Spleen (tissue), 11 donors: ENCODE data around the gene PHOX2B. TPM values are rescaled to one million over a fixed set of nuclear protein-coding genes. Genes with fewer than 3 reads are reported as not detected.

Source experiments
- DNase-seq: peaks from one replicate; pipeline ENCODE4 v3.0.0-alpha.2; 2020
- H3K27ac ChIP-seq, 8 donors: fragments of 200-600 bp; sonication (generic) in 7 of 8; 1 replicate in 4 of 8; 2 replicates in 4 of 8; pipeline versions ENCODE4 v1.5.0 to v1.8.0; 2016 to 2021; ENCODE audit warnings: inconsistent platforms in 4 of 8, mild to moderate bottlenecking in 4 of 8, moderate library complexity in 1 of 8
- H3K27me3 ChIP-seq, 7 donors: fragments of 200-600 bp; sonication (generic) in 6 of 7; replicated peaks in 1 of 7; 1 replicate in 4 of 7; 2 replicates in 3 of 7; pipeline versions ENCODE4 v1.5.0 to v1.8.0; 2016 to 2021; ENCODE audit warnings: inconsistent platforms in 3 of 7, mild to moderate bottlenecking in 1 of 7
- H3K36me3 ChIP-seq, 6 donors: fragments of 200-600 bp; sonication (generic) in 5 of 6; 1 replicate in 4 of 6; 2 replicates in 2 of 6; pipeline versions ENCODE4 v1.5.0 to v1.8.0; 2016 to 2021; ENCODE audit warnings: inconsistent platforms in 2 of 6
- H3K4me1 ChIP-seq, 6 donors: fragments of 200-600 bp; sonication (generic) in 5 of 6; 1 replicate in 3 of 6; 2 replicates in 3 of 6; pipeline versions ENCODE4 v1.5.0 to v1.8.0; 2016 to 2021; ENCODE audit warnings: inconsistent platforms in 3 of 6
- H3K4me3 ChIP-seq, 8 donors: fragments of 200-600 bp; sonication (generic) in 7 of 8; 1 replicate in 4 of 8; 2 replicates in 4 of 8; pipeline versions ENCODE4 v1.5.0 to v1.8.0; 2016 to 2021; ENCODE audit warnings: inconsistent platforms in 4 of 8, mild to moderate bottlenecking in 4 of 8, moderate library complexity in 2 of 8
- H3K9me3 ChIP-seq, 8 donors: fragments of 200-600 bp; sonication (generic) in 7 of 8; 1 replicate in 4 of 8; 2 replicates in 4 of 8; pipeline versions ENCODE4 v1.5.0 to v1.8.0; 2016 to 2021; ENCODE audit warnings: inconsistent platforms in 4 of 8
- CTCF ChIP-seq, 11 experiments: fragments of 200-600 bp in 7 of 11; fragments of 450-650 bp in 4 of 11; sonication (generic) in 4 of 11; IDR thresholded peaks in 8 of 11; conservative IDR thresholded peaks in 3 of 11; 1 replicate in 7 of 11; 2 replicates in 4 of 11; pipeline versions ENCODE4 v1.4.0 to v1.8.0; 2016 to 2021; ENCODE audit warnings: antibody characterized with exemption in 11 of 11, inconsistent platforms in 4 of 11, mild to moderate bottlenecking in 1 of 11
- POLR2A ChIP-seq, 3 donors: fragments of 450-650 bp; IDR thresholded peaks; one replicate each; pipeline ENCODE4 v1.5.1; 2017; ENCODE audit warnings: antibody characterized with exemption in 3 of 3, mild to moderate bottlenecking in 1 of 3
- POLR2AphosphoS5 ChIP-seq, 3 donors: sonication (generic); formaldehyde crosslinking; IDR thresholded peaks; one replicate each; pipeline ENCODE4 v1.5.1; 2017; ENCODE audit warnings: antibody characterized with exemption in 3 of 3
- WGBS, 5 donors: extraction: QIAGEN DNeasy Blood & Tissue Kit in 3 of 5; methylation state at CpG; one replicate each; pipeline versions ENCODE4 v1.1.5 to v1.1.7; 2013 to 2018; 5-methylcytosine and 5-hydroxymethylcytosine counted together
- intact Hi-C: fragments of 100-400 bp; cut with DNase I; formaldehyde crosslinking; loops from one replicate; pipeline ENCODE4 v1.15.0; 2023; ENCODE audit warnings: low total_unique reads
- polyA plus RNA-seq, 3 donors: library from polyadenylated mRNA; stranded (reverse); fragments of 200-250 nt; gene quantifications; one replicate each; pipeline ENCODE4 v1.2.1, GENCODE V29; 2013
- total RNA-seq, 7 donors: library from RNA; depleted of rRNA in 3 of 7; stranded (reverse); fragments of >200 nt in 3 of 7; fragmentation: NEBNext Ultra II Directional in 4 of 7; extraction: Animal tissue kit (Norgen Biotek cat#: 25700) in 4 of 7; gene quantifications; one replicate each; pipeline versions ENCODE4 v1.1.0 to v1.2.1, GENCODE V29; 2016 to 2021
- donor health status: healthy with polysubstance abuse.
- donor health status: DM: no; HTN: no; CAD: no; lungs with moderate emphysema.
- donor health status: DM: no; HTN: no; CAD: no.
- donor health status: Bipolar disorder and iron deficiency.
- donor health status: healthy.
- donor health status: DM: no; HTN: no; CAD: no.
- donor health status: DM: yes; HTN: yes; CAD: no.

Gene PHOX2B
- total and polyA plus RNA-seq, 10 donors: 0.03 TPM; not detected in 9

GRCh38 chr4:41795796-41796385, 47.4 kb upstream of the PHOX2B start:
- Histone ChIP-seq H3K27me3 (peaks cover 0 to 28% (median 0%) of the 10 kb centered on the region in 7 donors), H3K4me3 (no peak overlapping the region), H3K4me1 (no peaks in the 10 kb centered on the region), H3K36me3 (no peaks in the 10 kb centered on the region), H3K9me3 (no peaks in the 10 kb centered on the region), H3K27ac (no peak overlapping the region)
- TF ChIP-seq CTCF (IDR thresholded peaks at IDR 0.05 in 8 of 11, conservative IDR thresholded peaks at IDR 0.05 in 3 of 11): no peak
- TF ChIP-seq POLR2A (IDR thresholded peaks at IDR 0.05): no peak
- TF ChIP-seq POLR2AphosphoS5 (IDR thresholded peaks at IDR 0.05): no peak
- intact Hi-C loops: no loop called here
- WGBS, 5 donors: 47 to 68% (median 50%) methylated on average over 2 of the region's 2 CpGs
- no peak for DNase-seq

- no peaks in the 10 kb centered on the region for H3K4me1 ChIP-seq
- no peaks in the 10 kb centered on the region for H3K9me3 ChIP-seq
- H3K36me3 ChIP-seq: no peaks in the 10 kb centered on the region
- no peak overlapping the region for H3K4me3 ChIP-seq
- no peak for DNase-seq
- no peak overlapping the region for H3K27ac ChIP-seq
- peaks cover 0 to 25% (median 0%) of the 10 kb centered on the region in 7 donors for H3K27me3 ChIP-seq
- WGBS, 5 donors: 33 to 54% (median 49%) methylated on average over 3 of the region's 3 CpGs
- TF ChIP-seq POLR2A (IDR thresholded peaks at IDR 0.05) (no peak), POLR2AphosphoS5 (IDR thresholded peaks at IDR 0.05) (no peak), CTCF (IDR thresholded peaks at IDR 0.05 in 8 of 11, conservative IDR thresholded peaks at IDR 0.05 in 3 of 11) (no peak)
- intact Hi-C loops: no loop called here
Observed at GRCh38 chr4:41792166-41792565, 43.6 kb upstream of the PHOX2B start.

- Histone ChIP-seq H3K36me3 (no peaks in the 10 kb centered on the region), H3K27me3 (peaks cover 0 to 19% (median 0%) of the 10 kb centered on the region in 7 donors), H3K9me3 (no peaks in the 10 kb centered on the region), H3K4me1 (no peaks in the 10 kb centered on the region), H3K27ac (no peak overlapping the region), H3K4me3 (no peak overlapping the region)
- WGBS, 5 donors: 70 to 83% (median 72%) methylated on average over 2 of the region's 2 CpGs
- intact Hi-C loops: no loop called here
- DNase-seq: no peak
- no peak for TF ChIP-seq CTCF (IDR thresholded peaks at IDR 0.05 in 8 of 11, conservative IDR thresholded peaks at IDR 0.05 in 3 of 11)
- TF ChIP-seq POLR2AphosphoS5 (IDR thresholded peaks at IDR 0.05): no peak
- TF ChIP-seq POLR2A (IDR thresholded peaks at IDR 0.05): no peak
Observed at GRCh38 chr4:41791557-41791956, 43.0 kb upstream of the PHOX2B start.

DNA sequence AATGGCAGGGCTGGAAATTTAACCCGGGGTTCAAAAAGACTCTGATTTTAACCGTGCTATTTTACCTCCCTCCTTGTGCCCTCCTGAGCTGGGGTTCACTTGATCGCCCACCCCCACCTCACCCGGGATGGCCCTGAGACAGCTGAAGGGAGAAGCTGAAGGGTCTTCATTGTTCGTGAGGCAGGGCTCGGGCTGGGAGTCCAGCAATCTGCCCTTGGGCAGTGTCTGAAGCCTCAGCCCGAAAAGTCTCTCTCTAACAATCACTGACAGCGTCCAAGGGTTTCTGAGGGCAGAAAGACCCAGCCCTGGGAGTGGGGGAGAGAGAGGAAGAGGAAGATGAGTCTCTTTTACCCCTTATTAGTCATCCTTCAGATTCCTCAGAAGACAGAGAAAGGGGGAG, 39.4 kb upstream of the PHOX2B start:
- no peak for TF ChIP-seq CTCF (IDR thresholded peaks at IDR 0.05 in 8 of 11, conservative IDR thresholded peaks at IDR 0.05 in 3 of 11)
- no peak for TF ChIP-seq POLR2AphosphoS5 (IDR thresholded peaks at IDR 0.05)
- no peak for TF ChIP-seq POLR2A (IDR thresholded peaks at IDR 0.05)

More for the DNA sequence above, 39.4 kb upstream of the PHOX2B start:
- Histone ChIP-seq H3K4me3 (no peak overlapping the region), H3K36me3 (no peaks in the 10 kb centered on the region), H3K4me1 (no peaks in the 10 kb centered on the region), H3K9me3 (no peaks in the 10 kb centered on the region), H3K27me3 (peaks cover 0 to 15% (median 0%) of the 10 kb centered on the region in 7 donors), H3K27ac (no peak overlapping the region)
- DNase-seq: no peak
- 69 to 78% (median 74%) methylated on average over 8 of the region's 8 CpGs for WGBS, 5 donors
- intact Hi-C loops: no loop called here
